ENCODE results near the gene SRL. TPM values are rescaled to one million over a fixed set of nuclear protein-coding genes. Genes with fewer than 3 reads are reported as not detected.

SRL gene
- total and polyA plus RNA-seq, 2 experiments from 2014 or later, result 1.1 TPM; not detected in 1

GRCh38 chr16:4249530-4250308, 7.8 kb upstream of the SRL start:
- Histone ChIP-seq H3K4me3 (no peak overlapping the region), H4K20me1 (ENCODE audit: insufficient read depth, poor library complexity, severe bottlenecking) (no peaks in the 10 kb centered on the region), H3K36me3 (replicated peaks; ENCODE audit: insufficient read depth, low read depth) (no peaks in the 10 kb centered on the region), H3K27me3 (no peaks in the 10 kb centered on the region), H3K9me3 (ENCODE audit: low read depth) (no peaks in the 10 kb centered on the region), H3K4me2 (no peak overlapping the region), H3K9me2 (replicated peaks; ENCODE audit: insufficient read depth) (no peaks in the 10 kb centered on the region), H3K79me2 (peaks cover 5% of the 10 kb centered on the region), H3K4me1 (ENCODE audit: insufficient read depth) (peaks cover 7% of the 10 kb centered on the region), H2AFZ (no peak overlapping the region), H3K27ac (no peak overlapping the region)
- 85% methylated on average over 12 of the region's 12 CpGs for WGBS (ENCODE audit: low lambda C conversion rate, missing lambda C conversion rate)
- no peak for DNase-seq (ENCODE audit: low spot score)
- no peak for TF ChIP-seq CTCF (IDR thresholded peaks at IDR 0.05; ENCODE audit: poor library complexity)
- no peak for TF ChIP-seq EZH2 (IDR thresholded peaks at IDR 0.05; ENCODE audit: borderline replicate concordance)
- TF ChIP-seq EZH2phosphoT487 (IDR thresholded peaks at IDR 0.05; ENCODE audit: low read depth, severe bottlenecking, unreplicated experiment), result no peak

GRCh38 chr16:4247460-4247784, 5.5 kb upstream of the SRL start:
- no peak overlapping the region for H2AFZ ChIP-seq
- no peaks in the 10 kb centered on the region for H3K36me3 ChIP-seq (replicated peaks; ENCODE audit: insufficient read depth, low read depth)

GRCh38 chr16:4246777-4247459, 5.0 kb upstream of the SRL start:
- H3K9me3 ChIP-seq (ENCODE audit: low read depth), result no peaks in the 10 kb centered on the region
- no peaks in the 10 kb centered on the region for H3K9me2 ChIP-seq (replicated peaks; ENCODE audit: insufficient read depth)
- DNase-seq (ENCODE audit: low spot score), result no peak
- H4K20me1 ChIP-seq (ENCODE audit: insufficient read depth, poor library complexity, severe bottlenecking), result no peaks in the 10 kb centered on the region
- H3K27ac ChIP-seq, result no peak overlapping the region
- peaks cover 8% of the 10 kb centered on the region for H3K4me1 ChIP-seq (ENCODE audit: insufficient read depth)
- H2AFZ ChIP-seq, result no peak overlapping the region
- H3K4me3 ChIP-seq, result no peak overlapping the region
- 84% methylated on average over 14 of the region's 14 CpGs for WGBS (ENCODE audit: low lambda C conversion rate, missing lambda C conversion rate)
- TF ChIP-seq CTCF (IDR thresholded peaks at IDR 0.05; ENCODE audit: poor library complexity), result no peak
- TF ChIP-seq EZH2phosphoT487 (IDR thresholded peaks at IDR 0.05; ENCODE audit: low read depth, severe bottlenecking, unreplicated experiment), result no peak
- TF ChIP-seq EZH2 (IDR thresholded peaks at IDR 0.05; ENCODE audit: borderline replicate concordance), result no peak
- no peaks in the 10 kb centered on the region for H3K36me3 ChIP-seq (replicated peaks; ENCODE audit: insufficient read depth, low read depth)
- no peak overlapping the region for H3K4me2 ChIP-seq
- H3K27me3 ChIP-seq, result no peaks in the 10 kb centered on the region
- no peaks in the 10 kb centered on the region for H3K79me2 ChIP-seq

More at GRCh38 chr16:4247460-4247784, 5.5 kb upstream of the SRL start:
- no peak for TF ChIP-seq EZH2 (IDR thresholded peaks at IDR 0.05; ENCODE audit: borderline replicate concordance)
- TF ChIP-seq EZH2phosphoT487 (IDR thresholded peaks at IDR 0.05; ENCODE audit: low read depth, severe bottlenecking, unreplicated experiment), result no peak
- TF ChIP-seq CTCF (IDR thresholded peaks at IDR 0.05; ENCODE audit: poor library complexity), result no peak
- H3K27me3 ChIP-seq, result no peaks in the 10 kb centered on the region
- no peak overlapping the region for H3K4me2 ChIP-seq
- WGBS (ENCODE audit: low lambda C conversion rate, missing lambda C conversion rate), result 76% methylated on average over 7 of the region's 7 CpGs
- DNase-seq (ENCODE audit: low spot score), result no peak
- no peak overlapping the region for H3K27ac ChIP-seq
- H4K20me1 ChIP-seq (ENCODE audit: insufficient read depth, poor library complexity, severe bottlenecking), result no peaks in the 10 kb centered on the region
- H3K9me2 ChIP-seq (replicated peaks; ENCODE audit: insufficient read depth), result no peaks in the 10 kb centered on the region
- no peak overlapping the region for H3K4me3 ChIP-seq
- H3K9me3 ChIP-seq (ENCODE audit: low read depth), result no peaks in the 10 kb centered on the region
- H3K4me1 ChIP-seq (ENCODE audit: insufficient read depth), result peaks cover 8% of the 10 kb centered on the region
- H3K79me2 ChIP-seq, result no peaks in the 10 kb centered on the region

Data from hepatocyte (in vitro differentiated cells).